HG03159 (cell line): ENCODE measurements around the gene ITGB6.

ENCODE experiments used
- ATAC-seq: cut with Tn5 transposase; IDR thresholded peaks from one replicate; pipeline ENCODE4 v1.9.1; 2021; ENCODE audit warnings: mild to moderate bottlenecking, moderate library complexity; ENCODE audit not compliant: unreplicated experiment

Gene ITGB6

DNA sequence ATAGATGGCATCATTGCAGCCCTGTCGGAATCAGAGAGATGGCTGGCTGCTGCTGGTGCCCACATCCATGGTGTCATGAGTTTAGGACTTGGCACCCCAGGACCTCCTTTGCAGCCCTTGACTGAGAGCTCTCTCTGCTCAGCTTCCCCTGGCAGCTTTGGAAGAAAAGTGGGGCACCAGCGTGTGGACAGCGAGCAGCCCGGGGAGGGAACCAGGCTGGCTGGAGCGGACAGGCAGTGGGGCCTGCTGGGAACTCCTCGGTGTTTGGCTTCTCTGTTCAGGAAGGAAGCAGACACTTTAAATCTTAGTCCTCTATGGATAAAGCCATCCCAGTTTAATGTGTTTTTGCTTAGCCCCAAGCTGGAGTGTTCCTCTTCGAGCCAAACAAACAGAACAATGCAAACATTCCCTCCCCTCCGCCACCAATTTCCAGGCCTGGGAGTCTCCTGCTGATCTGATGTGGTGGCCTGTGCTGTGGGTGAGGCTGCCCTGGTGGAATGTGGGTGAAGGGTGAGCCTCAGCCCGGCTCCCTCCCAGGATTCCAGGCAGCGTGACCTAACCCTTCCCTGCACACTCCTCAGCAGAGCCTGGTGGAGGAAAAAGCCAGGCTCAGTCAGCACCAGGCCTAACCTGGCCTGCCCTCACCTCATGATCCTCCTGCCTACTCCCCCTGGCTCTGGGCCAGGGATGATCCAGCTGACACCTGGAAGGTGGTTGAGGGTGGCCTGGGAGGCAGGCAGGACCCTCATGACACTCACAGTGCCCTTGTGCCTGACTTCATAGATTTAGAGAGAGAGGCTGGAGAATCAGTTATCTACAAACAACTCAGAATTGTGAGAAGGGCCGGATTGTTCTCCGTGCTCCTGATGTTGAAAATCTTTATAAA is 21.6 kb upstream of the ITGB6 start:
- no peak for ATAC-seq

GRCh38 chr2:160220545-160221009 is 20.5 kb upstream of the ITGB6 start:
- ATAC-seq, result no peak

GRCh38 chr2:160220026-160220425 is 20.0 kb upstream of the ITGB6 start:
- ATAC-seq, result no peak

DNA sequence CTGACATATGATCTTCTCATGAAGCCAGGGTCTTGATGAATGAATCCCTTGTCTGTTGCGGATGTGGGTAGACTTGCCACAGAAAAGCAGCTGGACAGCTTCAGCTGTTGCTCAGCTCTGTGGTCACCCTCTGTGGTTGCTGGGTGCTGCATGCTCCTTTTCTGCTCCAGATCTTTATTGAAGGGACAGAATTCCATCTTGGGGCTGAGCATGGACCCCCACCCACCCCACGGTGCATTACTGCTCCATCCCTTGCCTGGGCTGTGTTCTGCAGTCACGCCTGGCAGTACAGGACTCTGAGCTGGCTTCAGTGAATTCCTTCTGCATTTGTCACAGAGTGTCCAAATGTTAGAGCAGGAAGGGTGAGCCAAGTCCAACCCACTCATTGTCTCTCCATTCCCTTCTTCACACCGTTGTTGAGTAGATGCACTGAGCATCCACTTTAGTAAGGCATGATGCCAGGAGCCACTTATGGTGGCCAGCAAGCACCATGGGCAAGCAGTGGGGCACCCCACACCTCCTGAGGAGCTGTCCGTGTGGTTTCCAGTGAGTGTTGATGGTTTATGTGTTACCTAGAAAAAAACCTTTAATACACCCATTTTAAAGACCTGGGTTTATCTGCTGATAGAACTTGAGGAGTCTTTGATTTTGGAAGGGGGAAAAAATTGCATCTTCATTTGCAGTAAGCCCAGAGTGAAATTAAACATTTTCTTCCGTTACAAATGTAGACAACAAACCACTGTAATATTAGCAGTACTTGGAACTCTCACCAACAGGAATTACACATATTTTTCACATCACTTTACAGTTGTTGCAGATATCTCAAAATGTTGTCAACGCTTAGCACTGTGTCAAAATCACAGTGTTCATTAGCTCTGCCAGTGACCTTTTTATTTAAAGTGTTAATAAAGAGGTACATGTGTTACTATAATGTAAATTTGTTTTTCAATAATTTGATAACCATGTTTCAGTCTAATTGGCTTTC is 14.7 kb upstream of the ITGB6 start:
- no peak for ATAC-seq

DNA sequence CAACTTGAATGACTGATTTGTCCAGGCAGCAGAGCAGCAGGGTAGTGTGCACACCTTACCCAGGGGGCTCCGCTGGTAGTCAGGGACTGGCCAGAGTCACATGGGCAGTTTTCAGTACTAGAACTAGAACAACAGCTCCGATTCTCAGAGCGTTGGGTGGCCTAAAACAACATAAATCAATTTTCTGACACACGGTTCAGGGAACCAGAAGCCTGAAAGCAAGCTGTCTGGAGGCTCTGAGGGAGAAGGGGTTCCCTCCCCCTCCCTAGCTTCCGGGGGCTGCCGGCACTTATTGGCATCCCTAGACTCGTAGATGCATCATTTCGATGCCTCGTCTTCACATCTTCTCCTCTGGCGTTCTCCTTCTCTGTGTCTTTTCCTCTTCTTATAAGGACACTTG is 13.4 kb upstream of the ITGB6 start:
- ATAC-seq, result no peak

DNA sequence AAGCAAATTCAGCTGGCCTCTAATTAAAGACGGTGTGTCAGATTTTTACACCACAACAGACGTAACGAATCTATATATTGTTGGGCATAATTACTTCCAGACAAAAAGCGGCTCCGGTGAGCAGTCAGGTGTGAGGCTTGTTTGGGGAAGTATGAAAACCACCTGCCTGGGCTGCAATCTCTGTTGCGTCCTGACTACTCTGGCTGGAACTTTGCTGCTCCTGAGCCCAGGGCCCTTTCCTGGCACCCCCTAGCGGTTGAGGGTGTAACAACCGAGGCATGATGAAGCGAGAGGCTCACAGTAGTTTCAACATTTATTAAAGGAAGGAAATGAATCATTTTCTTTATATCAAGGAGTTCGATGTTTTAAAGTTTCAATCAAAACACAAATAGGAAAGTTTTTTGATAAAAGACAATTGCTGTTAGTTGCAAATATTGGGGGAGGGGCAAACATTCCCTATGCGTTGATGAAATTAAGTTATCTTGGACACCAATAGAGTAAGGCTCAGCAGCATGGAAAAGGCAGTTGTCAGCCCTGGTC is 10.6 kb upstream of the ITGB6 start:
- ATAC-seq, result peak; percentile 96

DNA sequence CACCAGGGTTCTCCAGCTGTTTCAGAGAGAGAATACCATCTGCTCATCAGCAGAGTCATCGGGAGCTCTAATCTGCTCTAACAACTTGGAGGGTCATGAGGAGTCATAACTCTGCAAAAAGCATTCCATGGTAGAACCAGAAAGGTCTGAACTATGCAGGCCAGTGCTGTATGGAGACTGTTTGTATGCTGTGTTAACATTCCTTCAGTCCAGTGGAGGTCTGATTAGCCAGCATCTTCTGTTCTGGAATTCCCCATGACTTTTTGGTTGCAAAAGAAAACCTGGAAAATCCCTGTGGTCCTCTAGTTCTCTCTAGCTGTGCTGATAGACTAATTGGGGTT is 9.4 kb upstream of the ITGB6 start:
- no peak for ATAC-seq

- no peak for ATAC-seq
Measured at GRCh38 chr2:160208655-160209515, 8.8 kb upstream of the ITGB6 start.

DNA sequence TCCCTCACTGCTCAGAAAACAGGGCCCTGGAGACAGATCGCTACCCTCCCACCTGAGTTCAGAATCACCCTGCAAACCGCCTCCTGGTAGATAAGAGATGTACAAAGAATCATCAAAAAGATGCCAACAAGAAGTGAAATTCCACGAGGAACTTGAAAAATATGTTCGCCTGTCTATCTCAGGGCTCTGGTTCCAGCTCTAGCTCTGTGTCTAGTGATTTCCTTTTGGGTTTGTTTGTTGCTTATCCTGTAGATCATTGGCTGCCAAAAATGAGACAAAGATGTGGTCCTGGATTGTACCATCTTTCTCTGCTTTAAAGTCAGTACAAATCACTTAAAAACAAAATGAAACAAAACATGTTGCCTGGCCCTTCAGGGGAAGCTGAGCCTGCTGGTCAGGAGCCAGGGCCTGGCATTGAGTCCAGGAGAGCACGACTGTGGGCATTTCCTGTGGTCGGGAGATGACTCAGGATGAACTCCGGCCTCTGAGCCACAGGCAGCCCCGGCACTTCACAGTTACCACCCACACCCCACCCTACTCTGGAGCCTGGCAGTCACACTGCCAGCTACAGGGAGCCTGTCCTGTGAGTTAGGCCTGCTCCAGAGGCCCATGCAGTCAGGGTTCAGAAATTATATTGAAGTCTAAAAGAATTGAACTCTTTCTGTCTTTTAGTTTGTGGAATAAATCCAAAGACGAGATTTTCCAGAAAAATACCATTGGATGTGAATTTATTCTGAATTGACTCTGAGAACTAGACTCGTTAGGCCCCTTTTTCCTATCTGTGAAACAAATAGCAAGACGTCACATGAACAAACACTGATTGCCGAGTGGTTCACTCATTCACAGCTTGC is 8.0 kb upstream of the ITGB6 start:
- ATAC-seq, result no peak

DNA sequence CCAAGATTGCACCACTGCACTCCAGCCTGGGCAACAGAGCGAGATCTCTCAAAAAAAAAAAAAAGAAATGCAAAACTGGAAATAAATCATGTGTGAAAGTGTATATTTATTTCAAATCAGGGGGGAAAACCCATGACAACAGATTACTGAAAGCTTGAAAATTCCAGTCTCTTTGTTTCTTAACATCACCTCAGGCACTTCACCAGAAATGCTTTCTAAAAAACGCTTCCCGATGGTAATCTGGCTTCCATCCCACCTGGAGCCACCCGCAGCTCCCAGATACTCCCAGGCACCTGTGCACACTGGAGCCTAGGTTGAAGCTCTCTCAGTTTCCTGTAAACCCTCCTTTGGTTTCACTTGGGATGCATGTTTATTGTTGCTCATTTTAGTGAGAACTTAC is 7.2 kb upstream of the ITGB6 start:
- no peak for ATAC-seq

DNA sequence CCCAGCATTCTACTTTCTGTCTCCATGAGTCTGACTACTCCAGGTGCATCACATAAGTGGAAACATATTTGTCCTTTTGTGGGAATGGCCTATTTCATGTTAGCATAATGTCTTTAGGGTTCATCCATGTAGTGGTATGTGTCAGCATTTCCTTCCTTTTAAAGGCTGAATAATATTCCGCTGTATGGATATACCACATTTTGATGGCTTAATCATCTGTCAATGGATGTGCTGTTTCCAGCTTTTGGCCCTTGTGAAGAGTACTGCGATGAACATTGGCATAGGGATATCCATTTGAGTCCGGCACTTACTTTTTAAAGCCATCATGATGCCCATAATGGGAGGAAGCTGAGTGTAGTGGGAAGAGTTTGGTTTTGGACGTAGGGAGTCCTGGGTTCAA is 6.4 kb upstream of the ITGB6 start:
- ATAC-seq, result no peak

DNA sequence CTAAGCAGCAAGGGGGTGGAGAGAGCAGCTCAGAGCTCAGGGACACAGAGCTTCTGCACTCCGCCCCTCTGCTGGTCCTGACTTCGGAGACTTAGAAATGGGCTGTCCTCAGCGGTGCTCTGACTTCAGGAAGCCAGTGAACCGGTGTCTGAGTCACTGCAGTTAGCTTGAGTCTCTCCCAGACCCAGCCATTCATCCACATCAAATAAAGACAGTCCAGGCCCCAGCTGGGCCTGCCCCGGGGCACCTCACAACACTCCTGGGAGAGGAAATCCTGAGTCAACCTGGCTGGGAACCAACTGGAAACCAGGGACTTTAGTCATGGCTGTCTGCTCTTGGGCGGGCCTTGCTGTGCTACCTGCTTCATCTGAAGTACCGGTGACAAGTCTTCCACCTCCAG is 5.4 kb upstream of the ITGB6 start:
- no peak for ATAC-seq

DNA sequence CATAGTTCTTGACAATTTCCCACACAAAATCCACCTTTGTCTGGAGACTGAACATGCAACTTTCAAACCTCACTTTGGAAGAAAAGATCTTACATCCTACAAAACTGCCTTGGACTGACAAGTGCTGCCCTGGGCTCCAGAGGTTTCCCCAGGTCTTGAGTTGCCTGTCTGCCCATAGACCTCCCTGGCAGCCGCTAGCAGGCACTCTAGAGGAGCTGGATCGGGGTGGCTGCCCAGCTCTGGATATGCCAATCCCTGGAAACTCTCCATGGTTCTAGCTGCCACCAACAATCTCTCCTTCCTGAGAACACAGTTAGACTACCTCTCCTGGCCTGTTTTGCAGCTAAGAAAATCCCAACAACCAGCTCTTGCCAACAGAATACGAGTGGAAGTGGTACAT is 3.4 kb upstream of the ITGB6 start:
- ATAC-seq, result no peak

DNA sequence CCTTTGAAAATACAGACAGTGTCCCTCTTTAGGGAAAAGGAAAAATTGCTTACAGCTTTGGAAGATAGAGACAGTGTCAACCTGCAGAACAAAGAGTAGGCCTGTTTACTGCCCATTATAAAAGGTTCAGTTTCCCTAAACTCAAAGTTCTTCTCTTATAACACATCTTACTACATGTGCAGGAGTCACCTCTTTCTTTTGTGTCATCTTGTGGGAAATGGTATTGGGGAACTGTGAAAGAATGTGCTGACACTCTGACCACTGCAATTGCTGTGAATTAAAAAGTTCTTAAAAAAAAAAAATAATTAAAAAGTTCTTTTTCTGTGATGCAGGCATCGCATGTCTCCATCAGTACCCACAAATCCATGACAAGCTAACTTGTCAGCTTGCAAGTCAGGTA is 2.9 kb upstream of the ITGB6 start:
- no peak for ATAC-seq

- peak; percentile 53 for ATAC-seq
Measured at GRCh38 chr2:160201849-160202539, 1.9 kb upstream of the ITGB6 start.

GRCh38 chr2:160200921-160201320 is 849 bp upstream of the ITGB6 start:
- no peak for ATAC-seq

DNA sequence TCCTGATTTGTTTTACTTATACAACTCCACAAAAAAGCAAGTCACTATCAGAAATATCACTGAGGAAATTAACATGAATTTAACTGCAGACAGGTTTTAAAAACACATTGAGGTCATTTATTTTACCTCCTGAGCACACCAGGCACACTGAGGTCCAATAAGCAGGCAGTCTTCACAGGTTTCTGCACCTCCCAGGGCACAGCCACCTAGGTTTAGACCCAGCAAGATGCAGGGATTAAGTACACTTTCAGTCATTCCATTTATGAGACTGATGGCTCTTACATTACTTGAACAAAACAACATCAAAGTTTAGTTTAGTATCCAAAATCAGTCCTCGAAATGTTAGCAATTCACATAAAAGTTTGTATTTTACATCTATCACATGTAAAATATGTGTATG is 1.0 kb downstream of the ITGB6 start:
- no peak for ATAC-seq

DNA sequence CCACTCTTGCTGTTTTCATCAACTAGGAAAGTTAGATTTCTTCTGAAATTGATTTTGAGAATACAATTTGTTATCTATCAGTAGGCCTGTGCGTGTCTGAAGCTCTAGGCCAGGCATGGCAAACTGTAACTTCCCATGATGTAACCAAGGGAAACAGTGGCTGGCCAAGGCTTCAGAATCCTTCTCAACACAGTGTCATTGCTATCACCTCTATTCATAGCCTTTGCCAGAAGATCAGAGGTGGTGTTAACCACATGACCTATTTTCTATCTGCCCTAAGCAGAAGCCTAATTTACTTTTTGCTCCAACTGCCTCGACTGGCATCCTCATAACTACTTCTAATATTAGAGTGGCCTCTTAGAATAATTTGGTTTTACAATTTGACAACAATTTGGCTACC is 2.5 kb downstream of the ITGB6 start:
- no peak for ATAC-seq

- ATAC-seq, result no peak
Measured at GRCh38 chr2:160194946-160195345, 5.1 kb downstream of the ITGB6 start.
